NB4 (cell line): ENCODE measurements around the gene CTNND2.

Source experiments
- MYC ChIP-seq: IDR thresholded peaks from 2 replicates; pipeline ENCODE4 v1.6.1; 2011; ENCODE audit warnings: low read depth, low read length
- POLR2A ChIP-seq: IDR thresholded peaks from 2 replicates; pipeline ENCODE4 v1.6.1; 2011; ENCODE audit warnings: mild to moderate bottlenecking; ENCODE audit not compliant: insufficient read length; ENCODE audit errors: extremely low read depth
- TF ChIP-seq, protein P1 (sequence below): IDR thresholded peaks from one replicate; pipeline ENCODE4 v1.5.1; 2012; ENCODE audit warnings: low read depth, low read length
- TF ChIP-seq, protein P2 (sequence below): IDR thresholded peaks from 2 replicates; pipeline ENCODE4 v1.6.1; 2011; ENCODE audit warnings: low read depth, low read length

DNA sequence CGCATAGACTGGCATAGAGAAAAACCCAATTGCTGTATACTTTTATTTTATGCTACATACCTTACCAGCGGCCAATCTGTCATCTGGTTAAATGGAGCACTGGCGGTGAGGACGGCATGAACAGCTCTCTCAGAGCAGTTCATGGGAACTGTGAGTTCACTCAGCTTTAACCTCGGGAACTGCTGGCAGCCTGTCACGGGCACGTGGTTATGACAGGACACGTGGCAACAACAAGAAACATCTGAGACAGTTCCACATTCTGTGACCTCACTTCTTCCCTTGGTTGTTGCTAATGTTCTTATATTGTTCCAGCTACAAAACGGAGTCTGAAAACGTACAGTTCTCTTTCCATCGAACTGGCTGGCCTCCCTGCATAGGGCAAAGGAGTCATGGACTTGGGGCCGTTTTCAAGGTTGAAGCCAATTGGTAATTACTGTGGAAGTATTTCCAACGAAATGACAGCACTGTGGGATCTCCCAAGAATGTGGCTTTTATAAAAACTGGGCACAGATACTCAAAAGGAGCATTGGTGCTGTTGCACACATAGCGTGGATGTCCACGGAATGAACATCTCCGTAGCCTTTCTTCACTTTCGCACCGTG lies 896.9 kb downstream of the CTNND2 start:
- TF ChIP-seq, protein P1, sequence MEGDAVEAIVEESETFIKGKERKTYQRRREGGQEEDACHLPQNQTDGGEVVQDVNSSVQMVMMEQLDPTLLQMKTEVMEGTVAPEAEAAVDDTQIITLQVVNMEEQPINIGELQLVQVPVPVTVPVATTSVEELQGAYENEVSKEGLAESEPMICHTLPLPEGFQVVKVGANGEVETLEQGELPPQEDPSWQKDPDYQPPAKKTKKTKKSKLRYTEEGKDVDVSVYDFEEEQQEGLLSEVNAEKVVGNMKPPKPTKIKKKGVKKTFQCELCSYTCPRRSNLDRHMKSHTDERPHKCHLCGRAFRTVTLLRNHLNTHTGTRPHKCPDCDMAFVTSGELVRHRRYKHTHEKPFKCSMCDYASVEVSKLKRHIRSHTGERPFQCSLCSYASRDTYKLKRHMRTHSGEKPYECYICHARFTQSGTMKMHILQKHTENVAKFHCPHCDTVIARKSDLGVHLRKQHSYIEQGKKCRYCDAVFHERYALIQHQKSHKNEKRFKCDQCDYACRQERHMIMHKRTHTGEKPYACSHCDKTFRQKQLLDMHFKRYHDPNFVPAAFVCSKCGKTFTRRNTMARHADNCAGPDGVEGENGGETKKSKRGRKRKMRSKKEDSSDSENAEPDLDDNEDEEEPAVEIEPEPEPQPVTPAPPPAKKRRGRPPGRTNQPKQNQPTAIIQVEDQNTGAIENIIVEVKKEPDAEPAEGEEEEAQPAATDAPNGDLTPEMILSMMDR: no peak
- TF ChIP-seq POLR2A: no peak
- TF ChIP-seq, protein P2, sequence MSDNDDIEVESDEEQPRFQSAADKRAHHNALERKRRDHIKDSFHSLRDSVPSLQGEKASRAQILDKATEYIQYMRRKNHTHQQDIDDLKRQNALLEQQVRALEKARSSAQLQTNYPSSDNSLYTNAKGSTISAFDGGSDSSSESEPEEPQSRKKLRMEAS: peak; percentile 27; the same call in 1 of the 2 replicates
- no peak for TF ChIP-seq MYC
